DOHH2 (cell line): Measurements from ENCODE around the gene SNTB2.
A peak's percentile ranks its signal among the peaks of the same experiment; 100 is the strongest.

Experiments used
- CTCF ChIP-seq: fragments of 200-600 bp; sonication (generic); IDR thresholded peaks from one replicate; pipeline ENCODE4 v1.5.1; 2014; ENCODE audit warnings: antibody characterized with exemption, mild to moderate bottlenecking, low read depth, low read length; ENCODE audit not compliant: poor library complexity, severe bottlenecking
- EZH2phosphoT487 ChIP-seq: fragments of 200-600 bp; sonication (generic); IDR thresholded peaks from 2 replicates; pipeline ENCODE4 v1.6.1; 2017; ENCODE audit warnings: borderline replicate concordance, mild to moderate bottlenecking, antibody characterized with exemption, low read length, moderate library complexity, mixed read lengths

- TF ChIP-seq CTCF (peak; percentile 45), EZH2phosphoT487 (no peak)
Observed at GRCh38 chr16:69286941-69287713, 100.2 kb downstream of the SNTB2 start.
